Measurements from ENCODE around the gene PEX14.

The PEX14 gene

GRCh38 chr1:10520952-10521351 lies 46.2 kb downstream of the PEX14 start:
- no peak for DNase-seq

DNA sequence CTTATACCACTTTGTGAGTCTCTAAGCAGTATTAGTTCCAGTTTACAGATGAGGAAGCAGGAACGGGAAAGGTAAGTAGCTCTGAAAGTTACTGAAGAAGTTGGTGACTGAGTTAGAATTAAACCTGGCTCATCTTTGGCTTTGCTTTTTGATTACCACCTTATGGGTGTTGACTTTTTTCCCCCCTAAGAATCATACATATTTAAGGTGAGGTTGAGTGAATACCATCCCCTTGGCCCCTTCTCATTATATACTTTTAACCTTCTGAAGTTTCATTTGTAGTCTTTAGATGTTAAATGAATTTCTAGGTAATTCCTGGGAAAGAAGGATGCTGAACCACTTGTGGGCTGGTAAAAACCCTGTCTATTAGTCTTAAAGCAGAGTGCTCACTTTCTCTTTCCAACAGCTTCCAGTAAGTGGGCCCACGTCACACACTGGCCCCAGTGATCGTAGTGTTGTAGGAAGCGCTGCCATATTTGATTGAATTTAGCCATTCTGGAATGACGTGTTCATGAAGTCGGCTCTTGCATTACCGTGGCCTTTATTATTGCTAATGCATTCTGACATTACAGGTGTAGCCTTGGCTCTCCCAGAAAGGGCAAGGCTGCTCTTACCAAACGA lies 46.9 kb downstream of the PEX14 start:
- no peak for DNase-seq

DNA sequence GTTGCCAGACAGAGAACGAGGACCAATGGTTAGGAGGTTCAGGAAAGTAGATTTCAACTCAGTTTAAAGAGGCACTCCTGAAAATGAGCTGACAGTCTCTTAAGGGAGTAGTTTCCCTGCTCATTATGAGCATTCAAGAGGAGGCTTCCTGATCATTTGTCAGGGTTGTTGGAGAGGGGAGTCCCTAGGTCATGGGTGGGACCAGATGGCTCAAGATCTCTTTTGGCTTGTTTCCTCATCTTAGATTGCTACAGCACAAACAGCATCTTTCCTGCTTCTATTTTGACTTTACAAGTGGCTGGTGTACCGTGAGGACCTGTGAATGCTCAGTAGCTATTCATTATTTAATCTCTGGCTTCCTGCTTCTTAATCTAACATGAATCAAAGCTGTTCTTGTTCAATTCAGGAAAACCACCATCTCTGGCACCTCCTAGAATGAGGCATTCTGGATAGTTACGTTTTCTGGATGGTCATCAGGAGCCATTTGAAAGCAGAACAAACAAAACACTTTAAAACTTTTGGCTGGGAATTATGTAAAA lies 47.6 kb downstream of the PEX14 start:
- DNase-seq, result no peak

DNA sequence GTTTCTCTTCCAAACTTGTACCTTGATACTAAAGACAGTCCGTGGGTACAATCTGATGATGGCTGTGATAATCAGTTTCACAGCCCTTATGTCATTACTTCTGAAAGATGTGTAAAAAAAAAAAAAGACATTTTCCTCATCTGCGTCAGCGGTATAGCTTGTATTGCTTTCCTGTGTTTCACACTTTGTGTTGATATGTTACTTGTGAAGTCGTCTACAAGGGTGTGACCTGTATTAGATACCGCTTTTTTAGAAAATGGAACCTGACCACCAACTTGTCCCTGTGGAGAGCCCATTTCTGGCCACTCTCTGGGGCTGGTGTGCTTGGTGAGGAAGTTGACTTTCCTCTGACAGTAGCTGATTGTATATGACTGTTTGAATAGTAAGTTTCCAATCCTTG lies 50.5 kb downstream of the PEX14 start:
- no peak for DNase-seq

DNA sequence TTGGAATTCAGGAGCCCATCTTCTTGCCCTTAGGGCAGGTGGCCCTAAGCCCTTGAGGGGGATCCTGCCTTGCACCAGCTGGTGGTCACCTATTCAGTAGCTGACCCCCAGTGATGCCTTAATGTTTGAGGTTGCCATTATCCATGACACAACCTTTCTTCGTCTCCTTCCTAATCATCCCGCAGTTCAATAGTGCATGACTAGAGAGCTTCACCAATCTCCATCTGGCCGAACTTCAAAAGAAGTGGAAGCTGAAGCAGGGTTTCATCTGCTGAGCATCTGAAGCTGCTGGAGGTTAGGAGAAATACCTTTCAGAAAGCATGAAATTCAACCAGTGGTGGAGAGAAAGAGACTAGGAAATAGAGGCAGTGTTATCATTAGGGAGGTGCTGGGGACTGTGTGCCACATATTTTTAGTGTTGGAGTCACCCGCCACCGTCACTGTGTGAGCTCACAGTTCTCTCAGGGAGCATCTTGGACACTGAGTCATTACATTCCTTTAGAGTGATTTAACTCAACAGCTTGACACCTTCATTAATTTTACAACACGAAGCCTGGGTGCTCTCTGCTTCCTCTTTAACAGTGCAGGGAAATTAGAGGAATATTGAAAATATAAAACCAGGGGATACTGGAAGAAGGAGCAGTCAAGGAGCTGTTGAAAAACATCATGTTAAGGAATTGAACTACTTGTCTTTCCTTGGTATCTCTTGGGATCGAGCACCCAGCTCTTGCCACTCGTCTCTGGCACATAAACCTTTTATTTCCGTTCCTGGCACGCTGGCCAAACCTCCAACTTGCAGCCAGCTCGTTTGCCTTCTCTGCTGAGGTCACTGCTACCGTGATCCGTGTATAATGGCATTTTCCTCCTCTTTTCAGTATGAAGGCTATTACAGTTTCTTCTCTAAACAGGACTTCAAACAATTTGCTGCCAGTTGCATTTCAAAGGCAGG lies 53.6 kb downstream of the PEX14 start:
- no peak for DNase-seq

- no peak for DNase-seq
Observed at GRCh38 chr1:10529091-10529490, 54.3 kb downstream of the PEX14 start.

DNA sequence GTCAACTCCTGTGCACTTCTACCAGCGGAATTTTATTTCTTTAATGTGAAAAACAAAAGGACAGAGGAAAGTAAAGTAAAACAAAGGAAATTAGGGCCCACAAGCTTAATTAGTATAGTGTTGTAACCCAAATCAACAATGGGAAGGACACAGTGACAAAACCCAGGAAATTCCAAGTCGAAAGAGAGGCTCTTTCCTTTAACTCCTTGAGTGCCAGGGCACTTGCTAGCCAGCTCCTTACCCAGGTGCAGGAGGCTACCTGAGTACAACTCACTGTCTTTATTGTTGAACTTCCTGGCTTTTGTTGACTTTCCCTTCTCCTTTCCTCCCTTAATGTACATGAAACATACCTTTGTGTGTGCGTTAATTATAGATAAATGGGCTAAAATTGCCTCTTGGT lies 55.0 kb downstream of the PEX14 start:
- DNase-seq, result no peak

GRCh38 chr1:10530281-10530740 lies 55.6 kb downstream of the PEX14 start:
- peak; percentile 6 for DNase-seq

DNA sequence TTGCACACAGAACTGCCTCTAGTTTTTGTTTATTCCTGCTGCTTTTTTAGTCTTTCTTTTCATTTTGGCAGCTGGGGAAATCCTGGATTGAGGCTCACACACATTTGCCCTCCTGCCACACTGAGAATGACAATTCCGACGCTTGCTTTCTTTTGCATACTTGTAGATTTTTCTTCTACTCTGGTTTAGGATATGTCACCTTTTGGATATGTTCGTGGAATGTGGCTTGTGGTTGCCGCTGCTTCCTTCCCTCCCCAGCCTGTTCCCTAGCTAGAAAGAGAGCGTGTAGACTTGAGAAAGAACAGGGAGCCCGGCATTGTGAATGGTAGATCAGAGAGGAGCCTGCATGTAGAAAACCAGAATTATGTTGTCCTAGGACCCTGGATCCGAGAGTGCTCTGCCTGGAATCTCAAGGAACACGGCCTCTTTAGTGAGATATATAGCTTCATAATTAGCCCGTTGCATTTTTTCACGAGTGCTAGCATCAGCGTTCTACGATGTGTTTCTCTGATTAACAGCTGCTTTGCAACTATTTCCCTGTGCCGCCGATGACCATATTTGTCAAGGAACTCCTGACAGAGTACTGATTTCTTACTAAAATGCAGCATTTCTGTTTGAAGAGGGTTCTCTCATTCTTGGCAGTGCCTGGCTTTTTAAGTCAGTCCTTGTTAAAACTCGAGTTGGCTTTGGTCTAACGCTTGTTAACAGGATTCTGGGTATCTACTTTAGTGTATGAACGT lies 56.2 kb downstream of the PEX14 start:
- no peak for DNase-seq

DNA sequence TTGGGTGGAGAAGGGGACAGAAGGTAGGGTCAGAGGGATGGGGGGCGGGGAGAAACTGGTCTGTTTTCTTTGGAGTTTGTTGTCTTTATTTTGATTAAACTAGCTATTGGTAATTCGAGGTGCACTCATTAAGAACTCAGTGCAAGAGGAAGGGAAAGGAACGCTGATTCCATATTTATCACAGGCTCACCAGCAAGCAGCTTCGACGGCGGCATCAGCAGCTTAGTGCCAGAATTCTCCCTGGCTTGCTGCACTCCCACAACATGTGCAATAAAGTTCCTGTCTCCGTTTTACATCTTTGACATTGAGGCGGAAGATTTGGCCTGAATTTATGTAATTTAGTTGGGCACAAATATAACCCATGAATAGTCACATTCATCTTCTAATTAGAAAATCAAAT lies 57.6 kb downstream of the PEX14 start:
- no peak for DNase-seq

GRCh38 chr1:10534519-10534918 lies 59.8 kb downstream of the PEX14 start:
- no peak for DNase-seq

- DNase-seq, result no peak
Observed at GRCh38 chr1:10536133-10536770, 61.5 kb downstream of the PEX14 start.

GRCh38 chr1:10537082-10537766 lies 62.5 kb downstream of the PEX14 start:
- DNase-seq, result no peak

GRCh38 chr1:10538646-10539355 lies 64.1 kb downstream of the PEX14 start:
- DNase-seq, result no peak

- DNase-seq, result no peak
Observed at GRCh38 chr1:10539411-10540043, 64.8 kb downstream of the PEX14 start.

DNA sequence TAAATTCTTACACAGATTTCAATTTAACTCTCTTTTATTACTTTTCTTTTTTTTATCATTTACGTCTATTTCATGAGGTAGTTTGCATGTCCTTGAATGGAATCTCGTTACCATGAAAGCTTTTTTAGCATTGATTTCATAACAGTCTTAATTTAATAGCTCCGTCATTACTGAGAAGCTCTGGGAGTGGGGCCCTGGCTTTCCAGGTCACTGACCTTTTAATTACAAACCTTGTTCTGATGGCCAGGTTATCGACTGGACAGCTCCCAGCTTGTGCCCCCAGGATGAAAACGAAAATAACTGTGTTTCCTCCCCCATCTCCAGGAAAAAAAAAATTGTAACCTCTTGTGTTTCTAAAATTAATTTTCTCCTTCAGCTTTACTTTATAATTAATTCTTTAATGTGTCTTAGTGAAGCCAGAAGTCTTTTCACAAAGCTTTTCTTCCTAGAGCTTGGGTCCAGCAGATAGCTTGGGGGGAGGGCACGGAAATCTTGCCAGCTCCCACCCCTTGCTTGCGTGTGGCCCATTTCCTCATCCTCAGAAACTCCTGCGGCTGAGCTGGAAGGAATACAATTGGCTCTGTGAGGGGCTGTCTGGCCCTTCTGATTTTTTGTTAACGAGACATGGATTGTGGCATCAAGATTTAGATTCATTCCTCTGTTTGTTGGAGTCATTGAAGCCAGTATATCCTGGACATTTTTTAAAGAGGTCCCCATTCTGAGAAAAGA lies 65.7 kb downstream of the PEX14 start:
- DNase-seq, result no peak

GRCh38 chr1:10541286-10541685 lies 66.5 kb downstream of the PEX14 start:
- no peak for DNase-seq

DNA sequence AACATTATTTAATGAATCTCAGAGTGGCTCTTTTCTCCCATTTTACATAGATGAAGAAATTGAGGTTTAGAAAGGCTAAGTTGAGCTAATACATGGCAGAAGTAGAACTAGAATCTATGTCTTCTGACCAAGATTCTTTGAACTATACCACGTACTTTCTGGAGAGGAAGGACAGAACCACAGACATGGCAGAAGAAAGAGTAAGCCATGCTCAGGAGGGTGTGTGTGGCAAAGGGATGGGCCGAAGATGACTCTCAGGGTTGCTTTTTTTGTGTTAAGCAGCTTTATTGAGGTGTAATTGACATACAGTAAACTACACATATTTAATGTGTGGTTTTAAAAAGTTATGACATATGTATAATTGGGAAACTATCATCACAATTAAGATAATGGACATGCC lies 69.5 kb downstream of the PEX14 start:
- DNase-seq, result no peak

DNA sequence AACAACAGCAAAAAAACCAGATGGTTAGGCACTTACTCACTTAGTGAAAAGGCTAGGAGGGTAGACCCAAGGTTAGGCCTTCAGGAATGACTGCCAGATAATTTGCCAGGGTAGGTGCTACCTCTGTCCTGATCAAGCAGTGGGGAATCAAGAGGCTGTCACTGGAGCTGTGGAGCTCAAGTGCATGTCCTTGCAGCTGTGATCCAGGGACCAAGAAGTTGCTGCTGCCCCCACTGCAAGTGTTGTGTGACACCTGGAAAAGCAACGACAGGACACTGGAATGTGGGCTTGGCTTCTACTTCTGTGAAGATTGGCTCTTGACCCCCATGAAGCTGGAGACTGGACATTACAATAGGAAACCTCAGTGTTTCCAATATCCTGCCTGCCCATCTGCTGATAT lies 72.1 kb downstream of the PEX14 start:
- no peak for DNase-seq
